ENCODE results near the gene BCL6.
A peak's percentile ranks its signal among the peaks of the same experiment; 100 is the strongest.

BCL6 gene

GRCh38 chr3:187728940-187729583 is 16.2 kb downstream of the BCL6 start:
- H3K36me3 ChIP-seq (ENCODE audit: control insufficient read depth, insufficient read depth, low read length) = peaks cover 84% of the 10 kb centered on the region
- no peak overlapping the region for H3K27ac ChIP-seq (ENCODE audit: insufficient read depth, low read depth, low read length, poor library complexity, severe bottlenecking)
- no peaks in the 10 kb centered on the region for H3K27me3 ChIP-seq (ENCODE audit: control insufficient read depth, insufficient read depth, low read length, poor library complexity, severe bottlenecking)
- no peak overlapping the region for H3K4me3 ChIP-seq (ENCODE audit: insufficient read depth, low read depth, low read length)
- no peaks in the 10 kb centered on the region for H3K4me1 ChIP-seq (ENCODE audit: control insufficient read depth, insufficient read depth, low read length)
- H3K9me3 ChIP-seq (ENCODE audit: control insufficient read depth, low read length) = no peaks in the 10 kb centered on the region
- WGBS, 2 experiments = 95 to 97% methylated on average over 13 of the region's 13 CpGs

GRCh38 chr3:187728248-187728647 is 17.0 kb downstream of the BCL6 start:
- Histone ChIP-seq H3K27me3 (ENCODE audit: control insufficient read depth, insufficient read depth, low read length, poor library complexity, severe bottlenecking) (no peaks in the 10 kb centered on the region), H3K9me3 (ENCODE audit: control insufficient read depth, low read length) (no peaks in the 10 kb centered on the region), H3K4me3 (ENCODE audit: insufficient read depth, low read depth, low read length) (no peak overlapping the region), H3K36me3 (ENCODE audit: control insufficient read depth, insufficient read depth, low read length) (peaks cover 89% of the 10 kb centered on the region), H3K27ac (ENCODE audit: insufficient read depth, low read depth, low read length, poor library complexity, severe bottlenecking) (no peak overlapping the region), H3K4me1 (ENCODE audit: control insufficient read depth, insufficient read depth, low read length) (no peaks in the 10 kb centered on the region)
- WGBS, 2 experiments = 94 to 95% methylated on average over 8 of the region's 8 CpGs

GRCh38 chr3:187726564-187726963 is 18.7 kb downstream of the BCL6 start:
- 96 to 97% methylated on average over 13 of the region's 13 CpGs for WGBS, 2 experiments

GRCh38 chr3:187725653-187726370 is 19.5 kb downstream of the BCL6 start:
- no peaks in the 10 kb centered on the region for H3K27me3 ChIP-seq (ENCODE audit: control insufficient read depth, insufficient read depth, low read length, poor library complexity, severe bottlenecking)
- H3K4me1 ChIP-seq (ENCODE audit: control insufficient read depth, insufficient read depth, low read length) = no peaks in the 10 kb centered on the region
- H3K9me3 ChIP-seq (ENCODE audit: control insufficient read depth, low read length) = no peaks in the 10 kb centered on the region
- H3K36me3 ChIP-seq (ENCODE audit: control insufficient read depth, insufficient read depth, low read length) = peaks cover 79% of the 10 kb centered on the region
- no peak overlapping the region for H3K27ac ChIP-seq (ENCODE audit: insufficient read depth, low read depth, low read length, poor library complexity, severe bottlenecking)
- H3K4me3 ChIP-seq (ENCODE audit: insufficient read depth, low read depth, low read length) = no peak overlapping the region
- 95 to 98% methylated on average over 6 to 7 of the region's 7 CpGs for WGBS, 2 experiments

More at GRCh38 chr3:187726564-187726963, 18.7 kb downstream of the BCL6 start:
- Histone ChIP-seq H3K27me3 (ENCODE audit: control insufficient read depth, insufficient read depth, low read length, poor library complexity, severe bottlenecking) (no peaks in the 10 kb centered on the region), H3K36me3 (ENCODE audit: control insufficient read depth, insufficient read depth, low read length) (peaks cover 87% of the 10 kb centered on the region), H3K9me3 (ENCODE audit: control insufficient read depth, low read length) (no peaks in the 10 kb centered on the region), H3K27ac (ENCODE audit: insufficient read depth, low read depth, low read length, poor library complexity, severe bottlenecking) (no peak overlapping the region), H3K4me3 (ENCODE audit: insufficient read depth, low read depth, low read length) (no peak overlapping the region), H3K4me1 (ENCODE audit: control insufficient read depth, insufficient read depth, low read length) (no peaks in the 10 kb centered on the region)

- H3K9me3 ChIP-seq (ENCODE audit: control insufficient read depth, low read length) = no peaks in the 10 kb centered on the region
- H3K4me3 ChIP-seq (ENCODE audit: insufficient read depth, low read depth, low read length) = no peak overlapping the region
- H3K36me3 ChIP-seq (ENCODE audit: control insufficient read depth, insufficient read depth, low read length) = peaks cover 74% of the 10 kb centered on the region
- H3K4me1 ChIP-seq (ENCODE audit: control insufficient read depth, insufficient read depth, low read length) = peaks cover under 1% of the 10 kb centered on the region
- 93 to 94% methylated on average over 22 of the region's 22 CpGs for WGBS, 2 experiments
- H3K27ac ChIP-seq (ENCODE audit: insufficient read depth, low read depth, low read length, poor library complexity, severe bottlenecking) = no peak overlapping the region
- no peaks in the 10 kb centered on the region for H3K27me3 ChIP-seq (ENCODE audit: control insufficient read depth, insufficient read depth, low read length, poor library complexity, severe bottlenecking)
Measured at GRCh38 chr3:187725224-187725623, 20.0 kb downstream of the BCL6 start.

- Histone ChIP-seq H3K36me3 (ENCODE audit: control insufficient read depth, insufficient read depth, low read length) (peaks cover 44% of the 10 kb centered on the region), H3K4me3 (ENCODE audit: insufficient read depth, low read depth, low read length) (no peak overlapping the region)
- WGBS, 2 experiments = 93 to 94% methylated on average over 8 to 10 of the region's 10 CpGs
Measured at GRCh38 chr3:187722206-187722612, 23.1 kb downstream of the BCL6 start.

GRCh38 chr3:187721055-187721454 is 24.2 kb downstream of the BCL6 start:
- no peaks in the 10 kb centered on the region for H3K9me3 ChIP-seq (ENCODE audit: control insufficient read depth, low read length)
- H3K36me3 ChIP-seq (ENCODE audit: control insufficient read depth, insufficient read depth, low read length) = peaks cover 34% of the 10 kb centered on the region
- H3K27ac ChIP-seq (ENCODE audit: insufficient read depth, low read depth, low read length, poor library complexity, severe bottlenecking) = no peak overlapping the region
- H3K4me1 ChIP-seq (ENCODE audit: control insufficient read depth, insufficient read depth, low read length) = peaks cover 12% of the 10 kb centered on the region
- H3K4me3 ChIP-seq (ENCODE audit: insufficient read depth, low read depth, low read length) = no peak overlapping the region
- WGBS, 2 experiments = 92 to 94% methylated on average over 8 of the region's 8 CpGs
- no peaks in the 10 kb centered on the region for H3K27me3 ChIP-seq (ENCODE audit: control insufficient read depth, insufficient read depth, low read length, poor library complexity, severe bottlenecking)

More at GRCh38 chr3:187722206-187722612, 23.1 kb downstream of the BCL6 start:
- H3K27ac ChIP-seq (ENCODE audit: insufficient read depth, low read depth, low read length, poor library complexity, severe bottlenecking) = no peak overlapping the region
- H3K27me3 ChIP-seq (ENCODE audit: control insufficient read depth, insufficient read depth, low read length, poor library complexity, severe bottlenecking) = no peaks in the 10 kb centered on the region
- peaks cover 12% of the 10 kb centered on the region for H3K4me1 ChIP-seq (ENCODE audit: control insufficient read depth, insufficient read depth, low read length)
- no peaks in the 10 kb centered on the region for H3K9me3 ChIP-seq (ENCODE audit: control insufficient read depth, low read length)

GRCh38 chr3:187720337-187720670 is 25.0 kb downstream of the BCL6 start:
- Histone ChIP-seq H3K27me3 (ENCODE audit: control insufficient read depth, insufficient read depth, low read length, poor library complexity, severe bottlenecking) (no peaks in the 10 kb centered on the region), H3K9me3 (ENCODE audit: control insufficient read depth, low read length) (no peaks in the 10 kb centered on the region), H3K36me3 (ENCODE audit: control insufficient read depth, insufficient read depth, low read length) (peaks cover 27% of the 10 kb centered on the region), H3K4me1 (ENCODE audit: control insufficient read depth, insufficient read depth, low read length) (peaks cover 12% of the 10 kb centered on the region), H3K27ac (ENCODE audit: insufficient read depth, low read depth, low read length, poor library complexity, severe bottlenecking) (no peak overlapping the region), H3K4me3 (ENCODE audit: insufficient read depth, low read depth, low read length) (no peak overlapping the region)
- WGBS, 2 experiments = 92 to 95% methylated on average over 2 of the region's 2 CpGs

- peak overlapping the region; percentile 22 for H3K27ac ChIP-seq (ENCODE audit: insufficient read depth, low read depth, low read length, poor library complexity, severe bottlenecking)
- H3K9me3 ChIP-seq (ENCODE audit: control insufficient read depth, low read length) = no peaks in the 10 kb centered on the region
- WGBS, 2 experiments = 20 to 26% methylated on average over 6 of the region's 6 CpGs
- H3K4me1 ChIP-seq (ENCODE audit: control insufficient read depth, insufficient read depth, low read length) = peaks cover 12% of the 10 kb centered on the region
- peaks cover 22% of the 10 kb centered on the region for H3K36me3 ChIP-seq (ENCODE audit: control insufficient read depth, insufficient read depth, low read length)
- no peaks in the 10 kb centered on the region for H3K27me3 ChIP-seq (ENCODE audit: control insufficient read depth, insufficient read depth, low read length, poor library complexity, severe bottlenecking)
- H3K4me3 ChIP-seq (ENCODE audit: insufficient read depth, low read depth, low read length) = no peak overlapping the region
Measured at GRCh38 chr3:187719628-187720336, 25.5 kb downstream of the BCL6 start.

GRCh38 chr3:187718802-187719201 is 26.5 kb downstream of the BCL6 start:
- no peak overlapping the region for H3K4me3 ChIP-seq (ENCODE audit: insufficient read depth, low read depth, low read length)
- H3K4me1 ChIP-seq (ENCODE audit: control insufficient read depth, insufficient read depth, low read length) = peaks cover 12% of the 10 kb centered on the region
- no peaks in the 10 kb centered on the region for H3K27me3 ChIP-seq (ENCODE audit: control insufficient read depth, insufficient read depth, low read length, poor library complexity, severe bottlenecking)
- H3K36me3 ChIP-seq (ENCODE audit: control insufficient read depth, insufficient read depth, low read length) = peaks cover 13% of the 10 kb centered on the region
- H3K27ac ChIP-seq (ENCODE audit: insufficient read depth, low read depth, low read length, poor library complexity, severe bottlenecking) = no peak overlapping the region
- WGBS, 2 experiments = 80 to 96% methylated on average over 4 to 5 of the region's 5 CpGs
- H3K9me3 ChIP-seq (ENCODE audit: control insufficient read depth, low read length) = no peaks in the 10 kb centered on the region

All from ectodermal cell (in vitro differentiated cells).